Measurements from ENCODE around the gene UBTD2. TPM values are rescaled to one million over a fixed set of nuclear protein-coding genes. Genes with fewer than 3 reads are reported as not detected.

Gene UBTD2
- total RNA-seq, 1 experiment from 2014 or later: 42.6 TPM

GRCh38 chr5:172234031-172234430 lies 49.5 kb downstream of the UBTD2 start:
- no peak overlapping the region for H3K27ac Mint-ChIP-seq

More at GRCh38 chr5:172234031-172234430, 49.5 kb downstream of the UBTD2 start:
- no peak for TF ChIP-seq CTCF (conservative IDR thresholded peaks at IDR 0.05)
- DNase-seq: no peak
- no peak overlapping the region for H2BK15ac ChIP-seq (ENCODE audit: low read depth, low read length)
- no peak overlapping the region for H3K14ac ChIP-seq (ENCODE audit: insufficient read depth, low read length)
- no peaks in the 10 kb centered on the region for H3K23me2 ChIP-seq (ENCODE audit: insufficient read length, low read depth, low read length, poor library complexity, severe bottlenecking)
- Mint-ChIP-seq H3K4me3 (no peak overlapping the region), H3K4me1 (peaks cover 22 to 24% of the 10 kb centered on the region in 2 experiments), H3K36me3 (ENCODE audit: insufficient read depth in 1 of 3, low read depth in 3 of 3) (peaks cover 16 to 48% (median 41%) of the 10 kb centered on the region in 3 experiments; a peak in 6 of 7 replicates), H3K9me3 (no peaks in the 10 kb centered on the region), H3K27me3 (ENCODE audit: low read depth) (no peaks in the 10 kb centered on the region)
- H3K79me2 ChIP-seq (ENCODE audit: insufficient read depth, low read length): peaks cover 6% of the 10 kb centered on the region; the same call in 1 of the 2 replicates
- peaks cover 2% of the 10 kb centered on the region for H3K79me1 ChIP-seq (ENCODE audit: insufficient read depth, low read depth, low read length, poor library complexity, severe bottlenecking)
- no peak overlapping the region for H3K27ac ChIP-seq (ENCODE audit: insufficient read length, low read depth, low read length)
- H3K4me1 ChIP-seq (ENCODE audit: insufficient read depth, low read length): no peaks in the 10 kb centered on the region
- H3K56ac ChIP-seq (ENCODE audit: insufficient read length, low read depth, low read length): no peak overlapping the region
- H4K5ac ChIP-seq (ENCODE audit: insufficient read length, low read depth, low read length): no peak overlapping the region
- no peaks in the 10 kb centered on the region for H3K27me3 ChIP-seq (ENCODE audit: insufficient read depth, low read length)
- H2BK20ac ChIP-seq (ENCODE audit: low read depth, low read length, poor library complexity, severe bottlenecking): no peak overlapping the region
- no peak overlapping the region for H2BK120ac ChIP-seq (ENCODE audit: low read depth, low read length, poor library complexity, severe bottlenecking)
- no peak overlapping the region for H3K4ac ChIP-seq (ENCODE audit: low read depth, low read length)
- no peak overlapping the region for H4K8ac ChIP-seq (replicated peaks; ENCODE audit: insufficient read length, low read depth, low read length)
- H3T11ph ChIP-seq (ENCODE audit: low read length): no peak overlapping the region
- no peak overlapping the region for H3K18ac ChIP-seq (ENCODE audit: insufficient read length, low read depth, low read length)
- no peak overlapping the region for H2BK5ac ChIP-seq (ENCODE audit: insufficient read length, low read length)
- no peak overlapping the region for H2AFZ ChIP-seq (ENCODE audit: low read length)
- no peak overlapping the region for H3K23ac ChIP-seq (ENCODE audit: insufficient read length, low read depth, low read length)
- H3K9ac ChIP-seq (ENCODE audit: extremely low read depth, insufficient read length, low read length): no peak overlapping the region
- H2BK12ac ChIP-seq (ENCODE audit: insufficient read length, low read depth, low read length): no peak overlapping the region
- H2AK5ac ChIP-seq (ENCODE audit: insufficient read length, low read length): no peak overlapping the region
- H3K4me2 ChIP-seq (ENCODE audit: insufficient read depth, insufficient read length, low read length): no peak overlapping the region
- no peak overlapping the region for H4K91ac ChIP-seq (ENCODE audit: insufficient read length, low read depth, low read length)
- WGBS (ENCODE audit: extremely low coverage, insufficient read length, low lambda C conversion rate): no CpG with 5 or more reads among the region's 4 CpGs
- no peaks in the 10 kb centered on the region for H4K20me1 ChIP-seq (ENCODE audit: control insufficient read depth, insufficient read depth, insufficient read length)
- H3K9me3 ChIP-seq (ENCODE audit: control insufficient read depth, low read depth, low read length): no peaks in the 10 kb centered on the region
